GM11168 (cell line): ENCODE results near the gene PSMD4.

Source experiments
- in situ Hi-C: fragments of 300-500 bp; cut with MboI; formaldehyde crosslinking; loops from one replicate; pipeline ENCODE4 v1.12.0; 2022; ENCODE audit warnings: low sequenced_read_pairs; ENCODE audit not compliant: unreplicated experiment

The PSMD4 gene

DNA sequence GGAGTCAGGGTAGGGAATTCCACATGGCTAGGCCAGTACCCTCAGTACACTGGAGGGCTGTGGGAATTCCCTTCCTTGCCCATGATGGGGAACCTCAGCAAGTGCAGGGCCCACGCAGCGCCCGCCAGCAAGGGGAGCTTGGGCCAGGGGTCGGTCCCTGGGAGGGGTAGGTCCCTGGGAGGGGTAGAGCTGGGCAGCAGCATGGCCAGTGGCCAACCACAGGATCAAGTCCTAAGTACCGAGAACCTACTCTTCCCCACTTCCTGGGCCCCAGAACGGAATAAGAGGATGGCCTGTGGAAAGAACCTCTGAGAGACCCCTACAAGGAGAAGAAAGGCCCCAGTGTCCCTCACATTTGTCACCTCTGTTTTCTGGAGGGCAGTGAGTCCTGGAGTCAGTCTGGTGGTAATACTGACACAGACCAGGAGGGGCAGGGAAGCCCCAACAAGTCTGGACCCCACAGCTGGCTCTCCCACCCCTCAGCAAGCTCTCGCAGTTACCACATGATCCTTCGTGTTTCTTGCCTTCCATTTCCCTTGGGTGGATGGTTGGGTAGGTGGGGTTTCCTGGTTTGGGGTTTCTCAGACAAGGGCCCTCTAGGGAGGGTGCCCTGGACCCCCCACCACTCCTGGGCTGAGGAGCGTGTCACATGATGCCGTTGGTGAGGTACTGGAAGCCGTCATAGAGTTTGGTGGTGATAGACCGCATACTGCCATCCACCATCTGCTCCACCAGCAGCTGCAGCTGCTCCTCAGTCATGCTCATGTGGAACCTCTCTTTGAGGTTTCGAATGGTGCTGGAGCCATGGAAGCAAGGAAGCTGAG, 37.9 kb downstream of the PSMD4 start:
- in situ Hi-C loops: no loop called here

- in situ Hi-C loops: no loop called here
Measured at GRCh38 chr1:151293093-151293492, 38.6 kb downstream of the PSMD4 start.

GRCh38 chr1:151294742-151295462, 40.4 kb downstream of the PSMD4 start:
- in situ Hi-C loops: no loop called here

DNA sequence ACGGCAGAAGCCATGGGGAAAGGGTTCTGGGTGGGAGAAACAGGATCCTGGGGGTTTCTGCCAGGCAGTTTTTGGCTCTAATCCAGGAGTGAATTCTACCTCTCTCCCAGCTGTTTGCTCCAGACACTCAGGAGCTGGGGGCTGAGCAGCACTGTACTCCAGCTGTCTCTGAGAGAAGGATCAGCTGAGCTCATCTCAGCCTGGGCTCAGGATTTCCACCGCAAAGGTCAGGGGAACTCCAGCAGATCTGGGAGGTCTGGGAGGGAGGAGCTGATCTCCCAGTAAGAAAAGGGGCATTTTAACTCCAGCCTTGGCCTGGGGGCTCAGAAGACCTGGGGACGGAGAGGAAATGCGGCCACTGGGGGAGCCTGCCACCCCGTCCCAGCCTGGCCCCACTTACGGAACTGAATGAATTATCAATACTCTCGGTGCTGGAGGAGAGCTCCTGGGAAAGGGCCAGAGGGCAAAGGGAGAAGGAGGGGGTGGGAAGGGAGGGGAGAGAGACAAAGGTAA, 55.3 kb downstream of the PSMD4 start:
- in situ Hi-C loops: no loop called here

GRCh38 chr1:151311011-151311410, 56.5 kb downstream of the PSMD4 start:
- in situ Hi-C loops: no loop called here

GRCh38 chr1:151311589-151312331, 57.2 kb downstream of the PSMD4 start:
- in situ Hi-C loops: no loop called here

GRCh38 chr1:151312411-151312810, 57.9 kb downstream of the PSMD4 start:
- in situ Hi-C loops: no loop called here

DNA sequence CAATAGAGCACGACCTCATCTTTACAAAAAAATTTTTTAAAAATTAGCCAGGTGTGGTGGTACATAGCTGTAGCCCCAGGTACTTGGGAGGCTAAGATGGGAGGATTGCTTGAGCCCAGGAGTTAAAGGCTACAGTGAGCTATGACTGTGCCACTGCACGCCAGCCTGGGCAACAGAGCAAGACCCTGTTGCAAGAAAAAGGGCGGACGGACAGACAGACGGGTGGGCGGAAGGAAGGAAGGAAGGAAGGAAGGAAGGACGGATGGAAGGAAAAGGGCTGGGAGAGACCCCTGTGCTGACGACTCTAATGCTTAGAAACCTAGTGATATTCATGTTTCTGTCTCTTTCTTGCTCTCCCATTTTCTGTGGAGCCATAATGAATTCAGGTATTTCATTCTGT, 58.3 kb downstream of the PSMD4 start:
- in situ Hi-C loops: no loop called here

GRCh38 chr1:151313501-151313900, 59.0 kb downstream of the PSMD4 start:
- in situ Hi-C loops: no loop called here

- in situ Hi-C loops: no loop called here
Measured at GRCh38 chr1:151314137-151314875, 59.8 kb downstream of the PSMD4 start.

DNA sequence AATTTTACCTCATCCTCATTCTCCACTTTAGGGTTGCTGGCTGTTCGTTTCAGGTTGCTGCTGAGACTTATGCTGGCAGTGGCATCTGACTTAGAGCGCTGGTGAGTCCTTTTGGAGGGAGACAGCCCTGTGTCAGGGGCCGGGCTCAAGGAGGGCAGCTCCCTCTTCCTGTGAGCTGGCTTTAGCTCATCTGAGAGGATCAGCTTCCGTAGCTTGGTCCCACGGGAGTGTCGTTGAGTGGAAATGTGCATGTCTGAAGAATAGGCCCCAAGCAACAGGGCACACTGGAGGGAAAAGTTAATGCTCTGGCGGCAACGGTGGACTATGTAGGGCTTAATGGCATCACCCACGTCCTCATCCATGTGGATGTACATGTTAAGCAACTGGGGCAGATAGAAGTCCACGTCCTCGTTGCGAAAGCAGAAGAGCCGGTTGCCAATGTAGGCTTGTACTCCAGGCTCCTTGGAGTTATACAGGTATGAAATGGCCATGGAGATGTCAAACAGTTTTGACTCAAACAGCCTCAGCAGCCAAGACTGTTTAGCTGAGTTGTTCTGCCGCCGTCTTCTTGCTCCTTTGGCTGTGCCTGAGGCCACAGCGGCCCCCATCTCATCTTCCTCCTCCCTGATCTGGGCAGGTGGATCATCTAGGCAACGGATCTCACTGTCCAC, 61.2 kb downstream of the PSMD4 start:
- in situ Hi-C loops: no loop called here
